Nephron (organoid): ENCODE results near the gene ZNF101.

ENCODE experiments used
- H3K27ac Mint-ChIP-seq, 3 experiments: 2 replicates each; pipeline ENCODE4 v1.8.0; 2020; ENCODE audit warnings: mixed read lengths in 3 of 3, mild to moderate bottlenecking in 2 of 3, moderate library complexity in 1 of 3
- H3K27me3 Mint-ChIP-seq: 2 replicates; pipeline ENCODE4 v1.8.0; 2021; ENCODE audit warnings: low read depth, mild to moderate bottlenecking, moderate library complexity, mixed read lengths
- H3K36me3 Mint-ChIP-seq: 2 replicates; pipeline ENCODE4 v1.8.0; 2020; ENCODE audit warnings: low read depth, mixed read lengths
- H3K4me1 Mint-ChIP-seq: 2 replicates; pipeline ENCODE4 v1.8.0; 2020; ENCODE audit warnings: mixed read lengths
- H3K4me3 Mint-ChIP-seq, 3 experiments: 2 replicates each; pipeline ENCODE4 v1.8.0; 2020; ENCODE audit warnings: mild to moderate bottlenecking in 3 of 3, mixed read lengths in 3 of 3, moderate library complexity in 2 of 3
- H3K9me3 Mint-ChIP-seq: 2 replicates; pipeline ENCODE4 v1.8.0; 2020; ENCODE audit warnings: mixed read lengths
- TF ChIP-seq, protein P1 (sequence below), 3 experiments: fragments of 200-600 bp; sonication (generic); IDR thresholded peaks; one replicate each; pipeline ENCODE4 v1.5.0; 2021; ENCODE audit warnings: antibody characterized with exemption in 3 of 3; ENCODE audit not compliant: unreplicated experiment in 3 of 3

ZNF101 gene

DNA sequence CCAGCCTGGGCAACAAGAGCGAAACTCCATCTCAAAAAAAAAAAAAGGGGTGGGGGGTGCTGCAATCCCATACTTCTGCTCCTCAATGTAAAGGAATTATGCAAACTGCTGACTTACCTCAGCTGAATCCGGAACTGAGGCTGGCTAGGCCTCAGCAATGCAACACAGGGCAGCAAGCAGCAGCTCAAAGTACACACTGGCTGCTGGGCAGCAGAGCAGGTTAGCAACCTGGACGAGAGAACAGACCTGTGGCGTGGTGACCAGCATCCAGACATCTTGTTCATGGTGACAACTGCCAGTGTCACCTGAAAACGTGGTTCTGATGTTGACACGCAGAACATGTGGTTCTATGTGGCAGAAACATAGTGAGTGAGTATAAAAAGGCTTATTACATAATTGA is 36.2 kb downstream of the ZNF101 start:
- Mint-ChIP-seq H3K9me3 (peaks cover 79% of the 10 kb centered on the region), H3K4me3 (no peak overlapping the region)
- TF ChIP-seq, protein P1, sequence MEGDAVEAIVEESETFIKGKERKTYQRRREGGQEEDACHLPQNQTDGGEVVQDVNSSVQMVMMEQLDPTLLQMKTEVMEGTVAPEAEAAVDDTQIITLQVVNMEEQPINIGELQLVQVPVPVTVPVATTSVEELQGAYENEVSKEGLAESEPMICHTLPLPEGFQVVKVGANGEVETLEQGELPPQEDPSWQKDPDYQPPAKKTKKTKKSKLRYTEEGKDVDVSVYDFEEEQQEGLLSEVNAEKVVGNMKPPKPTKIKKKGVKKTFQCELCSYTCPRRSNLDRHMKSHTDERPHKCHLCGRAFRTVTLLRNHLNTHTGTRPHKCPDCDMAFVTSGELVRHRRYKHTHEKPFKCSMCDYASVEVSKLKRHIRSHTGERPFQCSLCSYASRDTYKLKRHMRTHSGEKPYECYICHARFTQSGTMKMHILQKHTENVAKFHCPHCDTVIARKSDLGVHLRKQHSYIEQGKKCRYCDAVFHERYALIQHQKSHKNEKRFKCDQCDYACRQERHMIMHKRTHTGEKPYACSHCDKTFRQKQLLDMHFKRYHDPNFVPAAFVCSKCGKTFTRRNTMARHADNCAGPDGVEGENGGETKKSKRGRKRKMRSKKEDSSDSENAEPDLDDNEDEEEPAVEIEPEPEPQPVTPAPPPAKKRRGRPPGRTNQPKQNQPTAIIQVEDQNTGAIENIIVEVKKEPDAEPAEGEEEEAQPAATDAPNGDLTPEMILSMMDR (IDR thresholded peaks at IDR 0.05; ENCODE audit: unreplicated experiment in 3 of 3): no peak

DNA sequence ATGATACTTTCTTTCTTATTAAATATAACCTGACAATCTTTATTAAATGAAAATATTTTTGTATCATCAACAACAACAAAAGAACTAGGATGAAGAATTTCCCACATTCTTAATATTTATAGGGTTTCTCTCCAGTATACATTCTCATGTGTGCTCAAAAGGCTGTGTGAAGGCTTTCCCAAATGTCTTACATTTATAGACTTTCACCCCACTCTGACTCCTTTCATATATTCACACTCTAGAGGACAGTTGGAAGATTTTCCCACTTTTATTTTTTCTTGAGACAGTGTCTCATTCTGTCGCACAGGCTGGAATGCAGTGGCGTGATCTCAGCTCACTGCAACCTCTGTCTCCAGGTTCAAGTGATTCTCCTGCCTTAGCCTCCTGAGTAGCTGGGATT is 41.9 kb downstream of the ZNF101 start:
- peaks cover 99% of the 10 kb centered on the region for H3K36me3 Mint-ChIP-seq
- H3K9me3 Mint-ChIP-seq: peaks cover 85% of the 10 kb centered on the region
- TF ChIP-seq, protein P1 (IDR thresholded peaks at IDR 0.05; ENCODE audit: unreplicated experiment in 3 of 3): no peak
- no peaks in the 10 kb centered on the region for H3K4me1 Mint-ChIP-seq
- no peak overlapping the region for H3K4me3 Mint-ChIP-seq
- no peak overlapping the region for H3K27ac Mint-ChIP-seq
- peaks cover 4% of the 10 kb centered on the region for H3K27me3 Mint-ChIP-seq

More for the DNA sequence above, 36.2 kb downstream of the ZNF101 start:
- Mint-ChIP-seq H3K36me3 (peaks cover 96% of the 10 kb centered on the region), H3K27ac (no peak overlapping the region), H3K27me3 (peaks cover 6% of the 10 kb centered on the region), H3K4me1 (no peaks in the 10 kb centered on the region)

DNA sequence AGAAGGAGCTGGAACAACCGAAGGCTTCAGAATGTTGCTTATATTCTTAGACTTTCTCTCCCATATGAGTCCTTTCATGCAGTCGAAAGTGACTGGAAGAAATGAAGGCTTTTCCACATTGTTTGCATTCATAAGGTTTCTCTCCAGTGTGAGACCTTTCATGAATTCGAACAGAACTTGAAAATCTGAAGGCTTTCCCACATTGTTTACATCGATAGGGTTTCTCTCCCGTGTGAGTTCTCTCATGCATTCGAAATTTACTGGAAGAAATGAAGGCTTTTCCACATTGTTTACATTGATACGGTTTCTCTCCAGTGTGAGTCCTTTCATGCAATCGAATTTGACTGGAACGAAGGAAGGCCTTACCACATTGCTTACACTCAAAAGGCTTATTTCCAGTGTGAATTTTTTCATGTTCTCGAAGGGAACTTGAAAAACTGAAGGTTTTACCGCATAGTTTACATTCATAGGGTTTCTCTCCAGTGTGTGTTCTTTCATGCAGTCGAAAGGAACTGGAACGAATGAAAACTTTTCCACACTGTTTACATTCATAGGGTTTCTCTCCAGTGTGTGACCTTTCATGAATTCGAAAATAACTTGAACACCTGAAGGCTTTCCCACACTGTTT is 42.8 kb downstream of the ZNF101 start:
- peaks cover 5% of the 10 kb centered on the region for H3K27me3 Mint-ChIP-seq
- TF ChIP-seq, protein P1 (IDR thresholded peaks at IDR 0.05; ENCODE audit: unreplicated experiment in 3 of 3): no peak
- no peaks in the 10 kb centered on the region for H3K4me1 Mint-ChIP-seq
- H3K36me3 Mint-ChIP-seq: peaks cover 100% of the 10 kb centered on the region
- no peak overlapping the region for H3K27ac Mint-ChIP-seq
- peaks cover 86% of the 10 kb centered on the region for H3K9me3 Mint-ChIP-seq
- no peak overlapping the region for H3K4me3 Mint-ChIP-seq

DNA sequence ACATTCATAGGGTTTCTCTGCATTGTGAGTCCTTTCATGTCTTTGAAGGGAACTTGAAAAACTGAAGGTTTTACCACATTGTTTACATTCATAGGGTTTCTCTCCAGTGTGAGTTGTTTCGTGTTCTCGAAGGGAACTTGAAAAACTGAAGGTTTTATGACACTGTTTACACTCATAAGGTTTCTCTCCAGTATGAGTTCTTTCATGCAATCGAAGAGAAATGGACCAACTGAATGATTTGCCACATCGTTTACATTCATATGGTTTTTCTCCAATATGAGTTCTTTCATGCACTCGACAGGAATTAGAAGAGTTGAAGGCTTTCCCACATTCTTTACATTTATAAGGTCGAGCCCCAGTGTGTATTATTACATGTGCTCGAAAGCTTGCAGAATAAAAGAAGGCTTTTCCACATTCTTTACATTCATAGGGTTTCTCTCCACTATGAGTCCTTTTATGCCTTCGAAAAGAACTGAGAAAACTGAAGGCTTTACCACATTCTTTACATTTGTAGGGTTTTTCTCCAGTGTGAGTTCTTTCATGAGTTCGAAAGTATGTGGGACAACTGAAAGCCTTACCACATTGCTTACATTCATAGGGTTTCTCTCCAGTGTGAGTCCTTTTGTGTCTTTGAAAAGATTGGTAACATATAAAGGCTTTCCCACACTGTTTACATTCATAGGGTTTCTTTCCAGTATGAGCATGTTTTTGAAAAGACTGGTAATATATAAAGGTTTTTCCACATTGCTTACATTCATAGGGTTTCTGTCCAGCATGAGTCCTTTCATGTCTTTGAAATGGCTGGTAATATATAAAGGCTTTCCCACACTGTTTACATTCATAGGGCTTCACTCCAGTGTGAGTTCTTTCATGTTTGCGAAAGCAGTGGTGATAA is 43.5 kb downstream of the ZNF101 start:
- peaks cover 100% of the 10 kb centered on the region for H3K36me3 Mint-ChIP-seq
- peaks cover 86% of the 10 kb centered on the region for H3K9me3 Mint-ChIP-seq
- peaks cover 11% of the 10 kb centered on the region for H3K27me3 Mint-ChIP-seq
- no peak overlapping the region for H3K4me3 Mint-ChIP-seq
- TF ChIP-seq, protein P1 (IDR thresholded peaks at IDR 0.05; ENCODE audit: unreplicated experiment in 3 of 3): no peak
- H3K27ac Mint-ChIP-seq: no peak overlapping the region
- no peaks in the 10 kb centered on the region for H3K4me1 Mint-ChIP-seq

DNA sequence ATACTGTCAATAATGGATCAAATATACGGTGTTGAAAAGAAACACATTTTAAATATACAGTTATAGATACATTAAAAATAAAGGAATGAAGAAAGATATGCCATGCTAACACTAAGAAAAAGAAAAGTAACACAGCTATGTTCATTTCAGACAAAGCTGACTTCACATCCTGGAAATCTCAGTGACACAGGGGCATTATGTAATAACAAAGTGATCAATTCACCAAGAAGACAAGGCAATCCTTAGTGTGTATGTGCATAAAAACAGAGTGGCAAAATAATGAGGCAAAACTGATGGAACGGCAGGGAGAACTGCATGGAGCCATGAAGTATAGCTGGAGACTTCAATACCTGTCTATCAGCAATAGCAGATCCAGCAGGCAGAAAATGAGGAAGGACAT is 51.2 kb downstream of the ZNF101 start:
- Mint-ChIP-seq H3K9me3 (peaks cover 76% of the 10 kb centered on the region), H3K27me3 (peaks cover 11% of the 10 kb centered on the region), H3K4me1 (no peaks in the 10 kb centered on the region), H3K36me3 (peaks cover 86% of the 10 kb centered on the region), H3K4me3 (no peak overlapping the region), H3K27ac (no peak overlapping the region)
- TF ChIP-seq, protein P1 (IDR thresholded peaks at IDR 0.05; ENCODE audit: unreplicated experiment in 3 of 3): no peak
